Cardiac septum (tissue), 1 donor: ENCODE measurements around the gene OCA2. TPM values are rescaled to one million over a fixed set of nuclear protein-coding genes. Genes with fewer than 3 reads are reported as not detected.

Source experiments
- DNase-seq: peaks from one replicate; pipeline ENCODE4 v3.0.0-alpha.2; 2020; ENCODE audit warnings: low spot score
- intact Hi-C: fragments of 100-400 bp; cut with DNase I; formaldehyde crosslinking; loops from one replicate; pipeline ENCODE4 v1.14.0; 2022
- total RNA-seq: library from RNA; stranded (reverse); fragmentation: NEBNext Ultra II Directional; extraction: Animal tissue kit (Norgen Biotek cat#: 25700); gene quantifications from one replicate; pipeline ENCODE4 v1.2.1, GENCODE V29; 2021
- donor health status: DM: no; HTN: no; CAD: no.

Gene OCA2
- total RNA-seq, 1 donor from 2014 or later = not detected

- no peak for DNase-seq
These were observed 12.9 kb downstream of the OCA2 start for GRCh38 chr15:28086175-28086703.

GRCh38 chr15:28085489-28086174, 13.5 kb downstream of the OCA2 start:
- intact Hi-C loops = loop anchor here (5.0 kb wide), 1 partner anchor 37 kb away; no protein-coding TSS in a partner anchor
- DNase-seq = no peak

More at GRCh38 chr15:28086175-28086703, 12.9 kb downstream of the OCA2 start:
- intact Hi-C loops = loop anchor here (5.0 kb wide), 1 partner anchor 36 kb away; no protein-coding TSS in a partner anchor

GRCh38 chr15:28084547-28084946, 14.6 kb downstream of the OCA2 start:
- no peak for DNase-seq
- intact Hi-C loops = no loop called here

GRCh38 chr15:28082891-28083684, 16.0 kb downstream of the OCA2 start:
- intact Hi-C loops = no loop called here
- no peak for DNase-seq

- DNase-seq = no peak
- intact Hi-C loops = no loop called here
These were observed 17.5 kb downstream of the OCA2 start for GRCh38 chr15:28081594-28081993.

GRCh38 chr15:28080386-28080785, 18.7 kb downstream of the OCA2 start:
- DNase-seq = no peak
- intact Hi-C loops = no loop called here

GRCh38 chr15:28079313-28079969, 19.7 kb downstream of the OCA2 start:
- DNase-seq = no peak
- intact Hi-C loops = no loop called here

- intact Hi-C loops = no loop called here
- DNase-seq = no peak
These were observed 20.9 kb downstream of the OCA2 start for GRCh38 chr15:28078191-28078719.

- intact Hi-C loops = no loop called here
- DNase-seq = no peak
These were observed 23.5 kb downstream of the OCA2 start for GRCh38 chr15:28075573-28075972.

GRCh38 chr15:28068930-28069329, 30.2 kb downstream of the OCA2 start:
- DNase-seq = no peak
- intact Hi-C loops = no loop called here

GRCh38 chr15:28066231-28066630, 32.9 kb downstream of the OCA2 start:
- DNase-seq = no peak
- intact Hi-C loops = no loop called here

- DNase-seq = no peak
- intact Hi-C loops = no loop called here
These were observed 39.1 kb downstream of the OCA2 start for GRCh38 chr15:28060005-28060404.

- DNase-seq = no peak
- intact Hi-C loops = no loop called here
These were observed 41.0 kb downstream of the OCA2 start for GRCh38 chr15:28058082-28058481.

GRCh38 chr15:28051955-28052633, 47.0 kb downstream of the OCA2 start:
- no peak for DNase-seq
- intact Hi-C loops = no loop called here

- no peak for DNase-seq
- intact Hi-C loops = no loop called here
These were observed 49.5 kb downstream of the OCA2 start for GRCh38 chr15:28049581-28049980.

- no peak for DNase-seq
- intact Hi-C loops = no loop called here
These were observed 51.8 kb downstream of the OCA2 start for GRCh38 chr15:28047277-28047676.

- intact Hi-C loops = no loop called here
- no peak for DNase-seq
These were observed 54.9 kb downstream of the OCA2 start for GRCh38 chr15:28044121-28044672.

- intact Hi-C loops = no loop called here
- DNase-seq = no peak
These were observed 55.4 kb downstream of the OCA2 start for GRCh38 chr15:28043691-28044091.

- intact Hi-C loops = no loop called here
These were observed 61.0 kb downstream of the OCA2 start for GRCh38 chr15:28037969-28038590.

More at GRCh38 chr15:28037969-28038590, 61.0 kb downstream of the OCA2 start:
- DNase-seq = no peak
